Mucosa of descending colon (tissue), 3 donors: ENCODE data around the gene ANK3. TPM values are rescaled to one million over a fixed set of nuclear protein-coding genes. Genes with fewer than 3 reads are reported as not detected.

Source experiments
- ATAC-seq: fragments of 200-7000 bp; cut with Tn5 transposase; one replicate; pipeline ENCODE4 v1.9.1; 2020; ENCODE audit warnings: mild to moderate bottlenecking, moderate library complexity
- DNase-seq, 3 donors: peaks; one replicate each; pipeline ENCODE4 v3.0.0-alpha.2; 2020
- H3K36me3 ChIP-seq: fragments of 200-600 bp; one replicate; pipeline ENCODE4 v1.8.0; 2021; ENCODE audit warnings: low read depth, mild to moderate bottlenecking
- H3K4me1 ChIP-seq: fragments of 200-600 bp; one replicate; pipeline ENCODE4 v1.8.0; 2021; ENCODE audit warnings: low read depth, mild to moderate bottlenecking
- H3K4me3 ChIP-seq: fragments of 200-600 bp; one replicate; pipeline ENCODE4 v1.8.0; 2021; ENCODE audit warnings: mild to moderate bottlenecking
- H3K9me3 ChIP-seq: fragments of 200-600 bp; one replicate; pipeline ENCODE4 v1.8.0; 2021; ENCODE audit warnings: mild to moderate bottlenecking
- intact Hi-C, 2 donors: fragments of 100-400 bp; cut with DNase I in 1 of 2; cut with micrococcal nuclease in 1 of 2; formaldehyde crosslinking; loops; one replicate each; pipeline versions ENCODE4 v1.11.0 to v1.11.1; 2022; cut with DNase I, micrococcal nuclease
- total RNA-seq, 3 donors: library from RNA; stranded (reverse); fragmentation: NEBNext Ultra II Directional in 2 of 3; extraction: Animal tissue kit (Norgen Biotek cat#: 25700) in 2 of 3; gene quantifications; one replicate each; pipeline versions ENCODE4 v1.2.1 to v1.2.4, GENCODE V29; 2021 to 2023
- TF ChIP-seq, protein P1 (sequence below): fragments of 200-600 bp; IDR thresholded peaks from one replicate; pipeline ENCODE4 v1.8.0; 2022; ENCODE audit warnings: antibody characterized with exemption, mild to moderate bottlenecking
- donor health status: DM: no; HTN: no; CAD: no; lungs with moderate emphysema.
- donor health status: DM: no; HTN: no; CAD: no.
- donor health status: DM: no; HTN: yes; CAD: no.

Gene ANK3
- total RNA-seq, 3 donors from 2014 or later = 67.7 to 145 (median 74.0) TPM

DNA sequence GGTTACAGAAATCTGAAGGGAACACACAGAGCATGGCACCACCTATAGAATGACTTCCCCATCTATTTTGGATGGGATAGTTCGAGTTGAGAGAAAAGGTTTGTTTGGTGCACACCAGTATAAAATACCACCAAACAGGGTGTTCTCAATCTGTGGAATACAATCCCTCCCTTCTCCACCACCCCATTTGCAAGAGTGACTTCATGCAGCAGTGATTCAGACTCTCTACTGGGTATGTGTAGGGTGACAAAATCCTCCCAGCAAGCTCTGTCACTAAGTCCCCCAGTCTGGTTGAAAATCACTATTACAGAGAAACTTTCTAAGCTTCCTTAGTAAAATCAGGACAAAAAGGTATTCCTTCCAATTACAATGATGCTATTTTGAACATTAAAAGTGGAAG lies 69.0 kb downstream of the ANK3 start:
- DNase-seq = no peak
- Histone ChIP-seq H3K4me3 (no peak overlapping the region), H3K4me1 (no peaks in the 10 kb centered on the region), H3K9me3 (no peaks in the 10 kb centered on the region), H3K36me3 (no peaks in the 10 kb centered on the region)
- intact Hi-C loops = no loop called here
- TF ChIP-seq, protein P1, sequence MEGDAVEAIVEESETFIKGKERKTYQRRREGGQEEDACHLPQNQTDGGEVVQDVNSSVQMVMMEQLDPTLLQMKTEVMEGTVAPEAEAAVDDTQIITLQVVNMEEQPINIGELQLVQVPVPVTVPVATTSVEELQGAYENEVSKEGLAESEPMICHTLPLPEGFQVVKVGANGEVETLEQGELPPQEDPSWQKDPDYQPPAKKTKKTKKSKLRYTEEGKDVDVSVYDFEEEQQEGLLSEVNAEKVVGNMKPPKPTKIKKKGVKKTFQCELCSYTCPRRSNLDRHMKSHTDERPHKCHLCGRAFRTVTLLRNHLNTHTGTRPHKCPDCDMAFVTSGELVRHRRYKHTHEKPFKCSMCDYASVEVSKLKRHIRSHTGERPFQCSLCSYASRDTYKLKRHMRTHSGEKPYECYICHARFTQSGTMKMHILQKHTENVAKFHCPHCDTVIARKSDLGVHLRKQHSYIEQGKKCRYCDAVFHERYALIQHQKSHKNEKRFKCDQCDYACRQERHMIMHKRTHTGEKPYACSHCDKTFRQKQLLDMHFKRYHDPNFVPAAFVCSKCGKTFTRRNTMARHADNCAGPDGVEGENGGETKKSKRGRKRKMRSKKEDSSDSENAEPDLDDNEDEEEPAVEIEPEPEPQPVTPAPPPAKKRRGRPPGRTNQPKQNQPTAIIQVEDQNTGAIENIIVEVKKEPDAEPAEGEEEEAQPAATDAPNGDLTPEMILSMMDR = no peak
- no peak for ATAC-seq

DNA sequence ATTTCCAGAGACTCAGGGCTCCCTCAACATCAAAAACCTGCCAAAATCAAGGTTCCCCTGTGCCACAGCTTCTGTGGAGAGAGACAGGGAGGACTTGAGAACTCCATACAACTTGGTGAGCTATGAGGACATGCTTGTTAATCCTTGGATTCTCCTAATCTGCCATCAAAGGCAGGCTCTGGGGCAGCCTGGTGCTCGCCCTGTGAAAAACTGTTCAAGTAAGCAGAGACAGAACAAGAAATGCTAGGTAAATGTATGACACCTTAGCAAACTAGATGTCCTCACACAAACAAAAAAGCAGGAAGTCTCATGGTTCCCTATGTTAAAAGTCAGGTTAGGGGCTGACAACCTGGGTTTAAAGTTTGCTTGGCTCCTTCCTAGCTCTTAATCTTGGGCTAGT lies 73.6 kb downstream of the ANK3 start:
- ATAC-seq = no peak
- Histone ChIP-seq H3K36me3 (no peaks in the 10 kb centered on the region), H3K4me1 (no peaks in the 10 kb centered on the region), H3K9me3 (no peaks in the 10 kb centered on the region), H3K4me3 (no peak overlapping the region)
- DNase-seq = no peak
- TF ChIP-seq, protein P1 = no peak
- intact Hi-C loops = no loop called here

DNA sequence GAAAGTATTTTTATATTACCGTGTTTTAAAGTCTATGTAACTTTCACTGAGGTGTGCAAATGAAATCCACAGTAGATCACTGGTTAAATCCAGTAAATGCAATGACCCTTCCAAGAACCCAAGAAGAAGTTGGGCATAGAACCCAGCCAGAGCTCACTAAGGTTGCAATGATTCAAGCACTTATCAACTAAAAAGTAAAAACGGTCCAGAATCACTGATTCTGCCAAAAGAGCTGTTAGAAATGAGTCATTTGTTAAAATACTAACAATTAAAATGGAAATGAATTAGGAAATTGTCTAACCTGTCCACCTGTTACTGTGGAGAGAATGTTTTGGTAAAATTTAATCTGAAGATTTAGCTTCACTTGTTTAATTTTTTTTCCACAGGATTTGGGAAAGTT lies 74.4 kb downstream of the ANK3 start:
- Histone ChIP-seq H3K9me3 (no peaks in the 10 kb centered on the region), H3K4me1 (no peaks in the 10 kb centered on the region), H3K4me3 (no peak overlapping the region), H3K36me3 (no peaks in the 10 kb centered on the region)
- TF ChIP-seq, protein P1 = no peak
- intact Hi-C loops = no loop called here
- DNase-seq = no peak
- ATAC-seq = no peak

DNA sequence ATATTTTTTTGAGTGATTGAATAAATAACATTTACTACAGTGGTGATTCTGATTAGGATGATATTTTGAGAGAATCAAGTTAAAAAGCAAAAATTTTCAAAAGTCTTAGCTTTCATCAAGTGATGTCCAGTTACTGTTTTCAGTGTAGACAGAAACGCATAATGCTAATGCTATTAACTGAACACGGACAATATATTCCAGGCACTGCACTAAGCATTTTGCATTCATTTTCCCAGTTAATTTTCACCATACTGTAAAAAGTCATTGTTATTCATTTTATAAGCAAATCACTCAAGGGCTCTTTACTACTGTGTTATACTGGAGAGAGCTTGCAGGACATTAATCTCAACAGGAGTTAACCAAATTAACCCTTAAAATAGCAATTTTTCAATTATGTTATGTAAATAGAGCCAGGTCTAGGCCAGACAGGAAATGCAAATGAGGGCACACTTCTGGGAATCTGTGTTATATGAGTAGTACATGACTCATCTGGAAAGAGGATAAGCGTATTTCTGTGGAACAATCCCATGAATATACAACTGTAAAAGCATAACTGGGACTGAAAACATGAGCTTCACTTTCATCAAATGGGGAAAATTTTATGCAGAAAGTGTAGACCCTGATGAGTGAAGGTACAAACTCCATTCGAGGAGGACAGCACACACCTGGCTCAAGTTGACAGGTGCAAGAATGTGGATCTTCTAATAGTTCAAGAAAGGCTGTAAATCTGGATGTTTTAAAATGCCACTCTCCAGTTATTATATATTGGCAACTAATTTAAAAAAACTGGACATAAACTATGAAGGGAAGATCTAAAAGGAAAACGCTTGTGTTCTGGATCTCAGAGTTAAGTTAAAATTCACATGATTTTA lies 75.4 kb downstream of the ANK3 start:
- H3K9me3 ChIP-seq = no peaks in the 10 kb centered on the region
- no peaks in the 10 kb centered on the region for H3K36me3 ChIP-seq
- TF ChIP-seq, protein P1 = no peak
- intact Hi-C loops = no loop called here
- ATAC-seq = peak; percentile 89
- H3K4me3 ChIP-seq = no peak overlapping the region
- no peaks in the 10 kb centered on the region for H3K4me1 ChIP-seq
- DNase-seq = peak in 1 of 3 donors; percentile 6

DNA sequence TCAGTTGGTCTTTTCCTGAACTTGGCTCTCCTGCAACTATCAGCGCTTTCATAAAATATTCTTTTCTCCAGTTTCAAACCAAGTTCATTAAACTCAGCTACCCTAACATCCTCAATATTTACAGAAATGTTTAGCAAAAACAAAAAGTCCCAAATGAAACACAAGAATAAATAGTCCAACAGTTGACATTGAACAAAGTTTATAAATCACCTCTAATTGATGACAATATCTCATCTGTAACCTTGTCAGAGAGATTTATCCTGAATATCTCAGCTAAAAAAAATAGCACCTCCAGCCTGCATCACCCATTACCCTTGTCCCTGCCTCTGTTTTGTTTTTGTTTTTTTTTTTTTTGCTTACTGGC lies 76.1 kb downstream of the ANK3 start:
- intact Hi-C loops = no loop called here
- no peak for ATAC-seq

More for the DNA sequence above, 76.1 kb downstream of the ANK3 start:
- DNase-seq = no peak
- Histone ChIP-seq H3K4me3 (no peak overlapping the region), H3K9me3 (no peaks in the 10 kb centered on the region), H3K36me3 (no peaks in the 10 kb centered on the region), H3K4me1 (no peaks in the 10 kb centered on the region)
- TF ChIP-seq, protein P1 = no peak
